ENCODE data around the gene CGA. TPM values are rescaled to one million over a fixed set of nuclear protein-coding genes. Genes with fewer than 3 reads are reported as not detected.

The CGA gene
- total and polyA plus RNA-seq, 3 donors from 2014 or later, result not detected

- intact Hi-C loops (cut with DNase I; ENCODE audit: low total_unique reads), result no loop called here
- Histone ChIP-seq H3K9me3 (no peaks in the 10 kb centered on the region), H3K4me3 (no peak overlapping the region), H3K27ac (no peak overlapping the region), H3K4me1 (no peaks in the 10 kb centered on the region), H3K27me3 (no peaks in the 10 kb centered on the region), H3K36me3 (ENCODE audit: low read depth, missing control alignments) (no peaks in the 10 kb centered on the region)
- no peak for TF ChIP-seq POLR2A (IDR thresholded peaks at IDR 0.05)
- TF ChIP-seq, protein P1, sequence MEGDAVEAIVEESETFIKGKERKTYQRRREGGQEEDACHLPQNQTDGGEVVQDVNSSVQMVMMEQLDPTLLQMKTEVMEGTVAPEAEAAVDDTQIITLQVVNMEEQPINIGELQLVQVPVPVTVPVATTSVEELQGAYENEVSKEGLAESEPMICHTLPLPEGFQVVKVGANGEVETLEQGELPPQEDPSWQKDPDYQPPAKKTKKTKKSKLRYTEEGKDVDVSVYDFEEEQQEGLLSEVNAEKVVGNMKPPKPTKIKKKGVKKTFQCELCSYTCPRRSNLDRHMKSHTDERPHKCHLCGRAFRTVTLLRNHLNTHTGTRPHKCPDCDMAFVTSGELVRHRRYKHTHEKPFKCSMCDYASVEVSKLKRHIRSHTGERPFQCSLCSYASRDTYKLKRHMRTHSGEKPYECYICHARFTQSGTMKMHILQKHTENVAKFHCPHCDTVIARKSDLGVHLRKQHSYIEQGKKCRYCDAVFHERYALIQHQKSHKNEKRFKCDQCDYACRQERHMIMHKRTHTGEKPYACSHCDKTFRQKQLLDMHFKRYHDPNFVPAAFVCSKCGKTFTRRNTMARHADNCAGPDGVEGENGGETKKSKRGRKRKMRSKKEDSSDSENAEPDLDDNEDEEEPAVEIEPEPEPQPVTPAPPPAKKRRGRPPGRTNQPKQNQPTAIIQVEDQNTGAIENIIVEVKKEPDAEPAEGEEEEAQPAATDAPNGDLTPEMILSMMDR (IDR thresholded peaks at IDR 0.05), result no peak
- 82 to 86% methylated on average over 2 of the region's 2 CpGs for WGBS, 2 donors
- no peak for DNase-seq
Measured at GRCh38 chr6:87093651-87094050, 1.3 kb downstream of the CGA start.

DNA sequence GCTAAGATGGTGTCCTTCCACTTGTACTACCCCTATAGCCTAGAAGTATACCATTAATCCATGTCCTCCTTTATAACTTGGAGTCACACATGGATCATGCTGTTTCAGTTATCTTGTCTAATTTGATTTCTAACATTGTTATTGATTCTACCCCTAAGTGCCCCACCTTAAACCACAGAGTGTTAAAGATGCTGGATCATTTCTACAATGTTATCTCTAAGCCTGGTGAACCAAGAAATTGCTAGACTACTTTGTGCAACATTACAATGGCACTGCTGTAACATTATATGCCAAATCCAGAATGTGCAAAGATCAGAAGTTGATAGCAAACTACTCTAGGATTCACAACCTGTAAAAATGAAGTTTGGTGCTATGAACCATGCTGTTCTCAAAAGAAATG lies 1.7 kb downstream of the CGA start:
- no peaks in the 10 kb centered on the region for H3K9me3 ChIP-seq
- H3K27me3 ChIP-seq, result no peaks in the 10 kb centered on the region
- H3K36me3 ChIP-seq (ENCODE audit: low read depth, missing control alignments), result no peaks in the 10 kb centered on the region
- TF ChIP-seq, protein P1 (IDR thresholded peaks at IDR 0.05), result no peak
- no peak for TF ChIP-seq POLR2A (IDR thresholded peaks at IDR 0.05)
- no peak overlapping the region for H3K4me3 ChIP-seq
- intact Hi-C loops (cut with DNase I; ENCODE audit: low total_unique reads), result no loop called here
- no peak for DNase-seq
- no peak overlapping the region for H3K27ac ChIP-seq
- no peaks in the 10 kb centered on the region for H3K4me1 ChIP-seq

DNA sequence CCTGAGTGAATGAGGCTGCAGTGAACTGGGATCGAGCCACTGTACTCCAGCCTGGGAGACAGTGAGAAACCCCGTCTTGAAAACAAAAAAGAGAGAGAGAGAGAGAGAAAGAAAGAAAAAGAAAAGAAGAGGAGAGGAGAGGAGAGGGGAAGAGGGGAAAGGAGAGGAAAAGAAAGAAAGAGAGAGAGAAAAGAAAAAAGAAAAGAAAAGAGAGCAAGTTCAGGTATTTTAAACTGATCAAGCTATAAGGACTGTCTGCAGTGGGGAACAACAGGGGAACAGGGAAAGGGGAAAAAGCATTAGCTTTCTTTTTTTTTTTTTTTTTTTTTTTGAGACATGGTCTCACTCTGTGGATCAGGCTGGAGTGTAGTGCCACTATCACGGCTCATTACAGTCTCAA lies 2.5 kb downstream of the CGA start:
- H3K36me3 ChIP-seq (ENCODE audit: low read depth, missing control alignments), result no peaks in the 10 kb centered on the region
- H3K27ac ChIP-seq, result no peak overlapping the region
- H3K4me3 ChIP-seq, result no peak overlapping the region
- intact Hi-C loops (cut with DNase I; ENCODE audit: low total_unique reads), result no loop called here
- no peaks in the 10 kb centered on the region for H3K4me1 ChIP-seq
- no peaks in the 10 kb centered on the region for H3K27me3 ChIP-seq
- DNase-seq, result no peak
- TF ChIP-seq, protein P1 (IDR thresholded peaks at IDR 0.05), result no peak
- TF ChIP-seq POLR2A (IDR thresholded peaks at IDR 0.05), result no peak
- WGBS, 2 donors, result 48 to 68% methylated on average over 3 of the region's 3 CpGs
- H3K9me3 ChIP-seq, result no peaks in the 10 kb centered on the region

DNA sequence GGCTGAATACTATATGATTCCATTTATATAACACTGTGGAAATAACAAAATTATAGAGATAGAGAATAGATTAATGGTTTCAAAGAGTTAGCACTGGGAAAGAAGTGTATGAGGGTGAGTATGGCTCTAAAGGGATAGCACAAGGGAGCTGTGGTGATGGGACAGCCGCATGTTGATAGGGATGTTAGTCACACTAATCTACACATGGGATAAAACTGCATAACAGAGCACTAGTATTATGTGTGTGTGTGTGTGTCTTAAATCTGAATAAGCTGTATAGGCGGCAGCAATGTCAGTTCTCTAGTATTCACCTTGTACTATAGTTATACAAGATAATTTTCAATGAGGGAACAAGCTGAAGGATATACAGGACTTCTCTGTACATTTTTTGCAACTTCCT lies 5.8 kb downstream of the CGA start:
- 90 to 93% methylated on average over 2 of the region's 2 CpGs for WGBS, 2 donors

DNA sequence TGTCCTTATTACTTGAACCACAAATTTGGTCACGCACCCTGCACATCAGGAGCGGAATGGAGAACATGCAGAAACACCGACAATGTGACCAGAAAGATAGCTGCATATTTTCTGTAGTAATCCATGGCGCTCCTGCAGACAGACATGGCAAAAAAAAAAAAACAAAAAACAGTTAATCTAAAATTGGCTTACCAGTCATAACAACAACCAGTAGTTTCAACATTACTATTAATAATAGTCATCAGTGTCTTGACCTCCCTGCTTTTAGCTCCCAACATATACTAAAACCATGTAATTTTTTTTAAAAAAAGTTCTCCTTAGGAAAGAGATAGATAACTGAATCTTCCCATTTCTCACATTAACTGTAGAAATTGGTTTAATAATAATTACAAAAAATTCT lies 6.8 kb downstream of the CGA start:
- H3K9me3 ChIP-seq, result no peaks in the 10 kb centered on the region
- H3K27ac ChIP-seq, result no peak overlapping the region
- intact Hi-C loops (cut with DNase I; ENCODE audit: low total_unique reads), result no loop called here
- H3K27me3 ChIP-seq, result no peaks in the 10 kb centered on the region
- no peak for DNase-seq
- no peak for TF ChIP-seq POLR2A (IDR thresholded peaks at IDR 0.05)
- TF ChIP-seq, protein P1 (IDR thresholded peaks at IDR 0.05), result no peak
- WGBS, 2 donors, result 92 to 96% methylated on average over 4 of the region's 4 CpGs
- H3K36me3 ChIP-seq (ENCODE audit: low read depth, missing control alignments), result no peaks in the 10 kb centered on the region
- H3K4me1 ChIP-seq, result no peaks in the 10 kb centered on the region
- no peak overlapping the region for H3K4me3 ChIP-seq

More for the DNA sequence above, 5.8 kb downstream of the CGA start:
- intact Hi-C loops (cut with DNase I; ENCODE audit: low total_unique reads), result no loop called here
- DNase-seq, result no peak
- Histone ChIP-seq H3K27ac (no peak overlapping the region), H3K4me3 (no peak overlapping the region), H3K27me3 (no peaks in the 10 kb centered on the region), H3K36me3 (ENCODE audit: low read depth, missing control alignments) (no peaks in the 10 kb centered on the region), H3K9me3 (no peaks in the 10 kb centered on the region), H3K4me1 (no peaks in the 10 kb centered on the region)
- no peak for TF ChIP-seq POLR2A (IDR thresholded peaks at IDR 0.05)
- TF ChIP-seq, protein P1 (IDR thresholded peaks at IDR 0.05), result no peak

Measured in testis (tissue), 3 donors.